Activated T-cell treated with anti-CD3 and anti-CD28 coated beads, Interleukin-2, amount 50 U/mL, for 4 hours (primary cell): Measurements from ENCODE around the gene COTL1. TPM values are rescaled to one million over a fixed set of nuclear protein-coding genes. Genes with fewer than 3 reads are reported as not detected.
"Not testable (repeated sequence)": the region's sequence is repeated elsewhere in the genome, so short reads cannot be mapped to it uniquely, and the experiment has no call there.

Experiments used
- ATAC-seq, 2 donors: fragments of 200-7000 bp; cut with Tn5 transposase; one replicate each; pipeline ENCODE4 v1.10.0; 2021
- DNase-seq: peaks from one replicate; pipeline ENCODE4 v3.0.0-alpha.2; 2020
- H3K27me3 Mint-ChIP-seq: one replicate; pipeline ENCODE4 v1.8.0; 2021; ENCODE audit warnings: low read depth, mixed read lengths
- H3K36me3 Mint-ChIP-seq: one replicate; pipeline ENCODE4 v1.8.0; 2022; ENCODE audit warnings: mixed read lengths; ENCODE audit not compliant: insufficient read depth
- H3K4me1 Mint-ChIP-seq: one replicate; pipeline ENCODE4 v1.8.0; 2021; ENCODE audit warnings: low read depth, mixed read lengths
- H3K4me3 Mint-ChIP-seq: one replicate; pipeline ENCODE4 v1.8.0; 2021; ENCODE audit warnings: mild to moderate bottlenecking, moderate library complexity, mixed read lengths
- H3K9me3 Mint-ChIP-seq: one replicate; pipeline ENCODE4 v1.8.0; 2021; ENCODE audit warnings: mixed read lengths
- total RNA-seq, 3 donors: library from RNA; stranded (reverse); gene quantifications; one replicate each; pipeline ENCODE4 v1.2.1, GENCODE V29; 2021

Gene COTL1
- total RNA-seq, 3 donors from 2014 or later: 209 to 331 (median 274) TPM

DNA sequence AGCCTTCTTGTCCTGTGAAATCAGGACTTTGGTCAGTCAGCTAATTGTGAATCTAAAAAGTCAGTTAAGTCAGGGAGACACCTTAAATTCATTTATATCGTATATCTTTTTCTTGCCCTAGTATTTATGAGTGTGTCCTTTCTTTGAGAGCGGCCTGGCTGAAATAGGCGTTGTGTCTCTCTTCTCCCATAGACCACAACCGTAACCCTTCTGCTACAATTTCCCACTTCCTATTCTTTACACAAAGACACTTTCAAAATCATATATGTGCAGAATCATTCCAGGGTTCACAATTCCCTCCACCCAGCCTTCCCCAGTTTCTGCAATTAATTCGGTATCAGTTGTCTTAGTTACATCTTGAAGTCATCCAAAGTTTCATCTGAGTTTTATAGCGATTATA lies 14.0 kb upstream of the COTL1 start:
- Mint-ChIP-seq H3K36me3 (no peaks in the 10 kb centered on the region), H3K4me3 (no peak overlapping the region), H3K9me3 (no peaks in the 10 kb centered on the region), H3K27me3 (no peaks in the 10 kb centered on the region), H3K4me1 (peaks cover 25% of the 10 kb centered on the region)
- DNase-seq (no peak), ATAC-seq (no peak)

- Mint-ChIP-seq H3K36me3 (no peaks in the 10 kb centered on the region), H3K4me3 (no peak overlapping the region), H3K4me1 (peaks cover 25% of the 10 kb centered on the region), H3K27me3 (no peaks in the 10 kb centered on the region), H3K9me3 (no peaks in the 10 kb centered on the region)
- DNase-seq (no peak), ATAC-seq (no peak)
Observed at GRCh38 chr16:84631153-84631466, 13.2 kb upstream of the COTL1 start.

DNA sequence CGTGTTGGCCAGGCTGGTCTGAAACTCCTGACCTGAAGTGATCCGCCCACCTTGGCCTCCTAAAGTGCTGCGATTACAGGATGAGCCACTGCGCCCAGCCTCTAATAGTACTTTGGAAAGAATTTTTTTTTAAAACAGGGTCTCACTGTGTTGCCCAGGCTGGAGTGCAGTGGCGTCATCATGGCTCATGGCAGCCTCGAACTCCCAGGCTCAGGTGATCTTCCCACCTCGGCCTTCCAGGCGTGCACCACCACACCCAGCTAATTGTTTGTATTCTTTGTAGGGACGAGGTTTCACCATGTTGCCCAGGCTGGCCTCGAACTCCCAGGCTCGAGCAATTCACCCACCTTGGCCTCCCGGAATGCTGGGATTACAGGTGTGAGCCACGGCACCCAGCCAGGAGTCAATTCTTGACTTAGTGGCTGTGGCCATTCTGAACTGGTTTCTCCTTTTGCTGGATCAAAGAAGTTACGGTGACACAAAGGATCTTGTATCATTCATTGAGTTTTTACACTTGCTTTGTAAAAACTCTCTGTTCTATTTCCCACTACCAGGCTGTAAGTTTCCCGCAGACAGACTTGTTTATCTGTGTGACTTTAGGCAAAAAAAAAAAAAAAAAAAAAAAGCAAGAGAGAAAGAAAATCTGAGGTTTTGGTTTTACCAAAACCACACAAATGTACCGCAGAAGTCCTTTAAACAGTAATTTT lies 12.7 kb upstream of the COTL1 start:
- DNase-seq (no peak), ATAC-seq (no peak)
- no peaks in the 10 kb centered on the region for H3K27me3 Mint-ChIP-seq
- H3K4me1 Mint-ChIP-seq: peaks cover 25% of the 10 kb centered on the region
- no peaks in the 10 kb centered on the region for H3K9me3 Mint-ChIP-seq
- no peaks in the 10 kb centered on the region for H3K36me3 Mint-ChIP-seq
- peak overlapping the region; percentile 19 for H3K4me3 Mint-ChIP-seq

- Mint-ChIP-seq H3K9me3 (no peaks in the 10 kb centered on the region), H3K36me3 (no peaks in the 10 kb centered on the region), H3K4me1 (peaks cover 25% of the 10 kb centered on the region), H3K27me3 (no peaks in the 10 kb centered on the region), H3K4me3 (no peak overlapping the region)
- ATAC-seq (no peak), DNase-seq (no peak)
Observed at GRCh38 chr16:84630009-84630408, 12.1 kb upstream of the COTL1 start.

DNA sequence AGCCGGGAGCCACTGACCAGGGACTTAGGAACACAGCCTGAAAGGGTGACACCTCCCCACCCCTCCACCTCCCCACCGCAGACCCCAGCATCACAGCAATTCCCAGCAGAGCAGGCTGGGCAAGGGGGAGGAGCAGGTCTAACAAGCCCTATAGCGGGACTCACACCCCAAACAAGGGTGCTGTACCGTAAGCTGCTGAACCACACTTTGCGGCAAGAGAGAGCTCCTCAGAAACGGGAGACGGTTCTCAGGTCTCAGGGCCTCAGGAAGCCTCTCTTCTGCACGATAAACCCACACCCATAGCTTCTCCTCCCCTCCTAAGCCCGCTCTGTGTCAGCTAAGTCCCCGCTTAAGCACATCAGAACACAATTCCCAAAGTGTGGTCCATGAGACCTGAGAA lies 11.7 kb upstream of the COTL1 start:
- no peaks in the 10 kb centered on the region for H3K27me3 Mint-ChIP-seq
- no peak overlapping the region for H3K4me3 Mint-ChIP-seq
- H3K9me3 Mint-ChIP-seq: no peaks in the 10 kb centered on the region
- H3K36me3 Mint-ChIP-seq: no peaks in the 10 kb centered on the region
- ATAC-seq (peak in 1 of 2 donors; percentile 25), DNase-seq (no peak)
- H3K4me1 Mint-ChIP-seq: peaks cover 25% of the 10 kb centered on the region

DNA sequence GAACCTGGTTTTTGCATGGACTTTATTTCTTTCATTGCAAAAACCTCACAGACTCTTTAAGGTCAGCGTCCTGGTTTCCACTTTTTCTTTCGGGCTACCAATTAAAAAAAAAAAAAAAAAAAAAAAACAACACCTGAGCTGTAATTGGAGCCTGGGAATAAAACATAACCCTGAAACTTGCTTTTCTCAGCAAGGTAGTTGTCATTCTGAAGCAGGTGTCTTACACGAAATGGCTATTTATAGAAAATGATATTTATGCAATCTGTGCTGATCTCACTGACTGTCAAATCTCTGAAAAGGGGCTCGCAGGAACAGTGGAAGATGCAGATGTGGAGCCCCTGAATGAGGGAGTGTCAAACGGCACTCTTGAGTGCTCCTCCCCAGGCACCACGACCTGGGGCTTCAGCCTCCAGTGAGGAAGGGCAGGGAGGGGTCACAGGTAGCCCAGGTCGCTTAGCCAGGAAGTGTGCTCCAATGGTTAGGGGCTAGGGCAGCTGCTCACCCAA lies 10.4 kb upstream of the COTL1 start:
- no peak for ATAC-seq
- Mint-ChIP-seq H3K9me3 (no peaks in the 10 kb centered on the region), H3K36me3 (no peaks in the 10 kb centered on the region), H3K4me3 (no peak overlapping the region), H3K4me1 (peaks cover 25% of the 10 kb centered on the region), H3K27me3 (no peaks in the 10 kb centered on the region)
- no peak for DNase-seq

DNA sequence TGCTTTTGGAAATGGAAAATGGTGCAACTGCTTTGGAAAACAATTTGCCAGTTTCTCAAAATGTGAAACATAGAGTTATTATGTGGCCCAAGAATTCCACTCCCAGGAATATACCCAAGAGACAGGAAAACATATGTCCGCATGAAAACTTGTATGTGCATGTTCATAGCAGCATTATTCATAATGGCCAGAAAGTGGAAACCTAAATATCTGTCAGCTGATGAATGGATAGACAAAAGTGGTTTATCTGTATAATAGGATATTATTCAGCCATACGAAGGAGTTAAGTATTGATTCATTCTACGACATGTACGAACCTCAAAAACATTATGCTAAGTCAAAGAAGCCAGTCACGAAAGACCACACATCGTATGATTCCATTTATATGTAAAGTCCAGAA lies 7.7 kb upstream of the COTL1 start:
- peaks cover 15% of the 10 kb centered on the region for H3K4me1 Mint-ChIP-seq
- no peaks in the 10 kb centered on the region for H3K9me3 Mint-ChIP-seq
- no peaks in the 10 kb centered on the region for H3K27me3 Mint-ChIP-seq
- no peak for DNase-seq
- H3K36me3 Mint-ChIP-seq: no peaks in the 10 kb centered on the region
- H3K4me3 Mint-ChIP-seq: no peak overlapping the region
- no peak for ATAC-seq

- H3K27me3 Mint-ChIP-seq, DNase-seq, H3K36me3 Mint-ChIP-seq, H3K9me3 Mint-ChIP-seq, H3K4me3 Mint-ChIP-seq, ATAC-seq: not testable (repeated sequence)
- peaks cover 18% of the 10 kb centered on the region for H3K4me1 Mint-ChIP-seq
Observed at GRCh38 chr16:84620913-84621312, 3.0 kb upstream of the COTL1 start.

DNA sequence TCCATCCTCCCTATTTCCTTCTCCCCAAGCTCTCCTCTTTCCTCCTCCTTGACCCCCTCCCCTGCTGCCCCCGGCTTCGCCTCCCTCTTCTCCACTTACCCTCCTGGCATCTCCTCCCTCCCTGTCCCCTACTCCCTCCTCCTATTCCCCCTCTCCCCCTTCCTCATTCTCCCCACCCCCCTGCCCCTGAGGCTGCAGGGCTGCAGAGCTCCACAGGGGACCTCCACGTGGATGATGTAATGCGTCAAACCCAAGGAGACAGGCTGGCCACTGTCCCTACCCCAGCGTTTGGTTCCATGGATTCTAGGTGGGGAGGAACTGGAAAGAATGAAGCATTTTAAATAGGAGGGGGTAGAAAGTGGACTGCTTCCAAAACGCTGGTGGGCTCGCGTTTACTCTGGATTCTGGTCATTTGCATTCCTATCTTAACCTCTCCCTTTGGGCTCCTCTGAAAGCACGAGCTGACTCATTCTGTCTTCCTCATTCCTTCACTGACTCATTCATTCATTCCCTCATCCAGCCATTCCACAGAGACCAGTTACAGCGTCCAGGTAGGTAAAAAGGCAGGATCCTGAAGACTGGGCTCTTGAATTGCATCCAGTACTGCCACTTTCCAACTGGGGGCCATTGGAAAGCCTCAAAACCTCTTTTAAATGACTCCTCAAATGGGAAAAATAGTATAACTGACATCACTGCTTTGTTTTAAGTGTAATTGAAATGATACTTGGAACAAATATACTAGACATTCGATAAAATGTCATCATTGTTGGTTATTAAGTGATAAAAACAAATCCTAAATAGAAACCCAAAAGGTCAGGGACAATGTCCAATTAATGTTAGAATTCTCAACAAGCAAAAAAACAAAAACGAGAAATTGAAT lies 943 bp upstream of the COTL1 start:
- Mint-ChIP-seq H3K36me3 (peaks cover 9% of the 10 kb centered on the region), H3K27me3 (no peaks in the 10 kb centered on the region), H3K9me3 (no peaks in the 10 kb centered on the region), H3K4me1 (peaks cover 39% of the 10 kb centered on the region), H3K4me3 (peak overlapping the region; percentile 49)
- ATAC-seq (no peak), DNase-seq (no peak)

DNA sequence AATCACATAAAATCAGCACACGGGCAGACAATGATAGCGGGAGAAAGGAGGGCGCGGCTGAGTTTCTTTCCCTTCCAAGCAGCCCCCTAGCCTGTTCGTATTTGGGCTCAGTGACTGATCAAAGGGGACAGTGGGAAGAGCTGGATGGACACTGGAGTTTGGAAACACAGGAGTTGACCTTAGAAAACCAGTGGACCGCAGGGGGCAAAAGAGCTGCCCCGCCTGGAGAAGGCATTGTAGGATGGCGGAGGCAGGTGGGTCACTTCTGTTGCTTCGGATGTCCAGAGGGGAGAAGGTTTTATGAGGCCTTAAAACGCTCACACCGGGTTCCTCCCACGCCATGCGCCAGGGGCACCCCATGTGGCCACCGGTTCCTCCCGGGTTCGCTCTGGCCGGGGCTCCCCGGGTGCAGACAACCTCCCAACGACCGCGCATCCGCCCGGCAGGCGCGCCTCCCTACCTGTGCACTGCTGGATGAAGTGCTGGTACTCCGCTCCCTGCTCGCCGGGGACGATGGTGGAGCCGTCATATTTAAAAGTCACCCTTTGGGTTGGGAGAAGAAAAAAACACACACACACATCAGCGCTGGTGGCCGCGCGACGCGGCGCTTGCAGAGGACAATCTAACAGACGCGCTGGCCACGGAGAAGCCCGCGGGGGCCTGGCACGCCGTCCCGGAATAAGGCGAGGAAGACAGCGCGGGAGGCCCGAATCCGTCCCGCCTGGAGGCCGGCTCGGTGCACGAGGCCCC lies 662 bp downstream of the COTL1 start:
- ATAC-seq (peak; percentile 63 to 66), DNase-seq (peak; percentile 39)
- Mint-ChIP-seq H3K27me3 (no peaks in the 10 kb centered on the region), H3K9me3 (no peaks in the 10 kb centered on the region), H3K36me3 (peaks cover 17% of the 10 kb centered on the region), H3K4me3 (peak overlapping the region; percentile 95), H3K4me1 (peaks cover 54% of the 10 kb centered on the region)

- peak overlapping the region; percentile 95 for H3K4me3 Mint-ChIP-seq
- ATAC-seq (no peak), DNase-seq (no peak)
- no peaks in the 10 kb centered on the region for H3K9me3 Mint-ChIP-seq
- peaks cover 20% of the 10 kb centered on the region for H3K36me3 Mint-ChIP-seq
- H3K4me1 Mint-ChIP-seq: peaks cover 56% of the 10 kb centered on the region
- H3K27me3 Mint-ChIP-seq: no peaks in the 10 kb centered on the region
Observed at GRCh38 chr16:84616515-84616914, 1.4 kb downstream of the COTL1 start.

DNA sequence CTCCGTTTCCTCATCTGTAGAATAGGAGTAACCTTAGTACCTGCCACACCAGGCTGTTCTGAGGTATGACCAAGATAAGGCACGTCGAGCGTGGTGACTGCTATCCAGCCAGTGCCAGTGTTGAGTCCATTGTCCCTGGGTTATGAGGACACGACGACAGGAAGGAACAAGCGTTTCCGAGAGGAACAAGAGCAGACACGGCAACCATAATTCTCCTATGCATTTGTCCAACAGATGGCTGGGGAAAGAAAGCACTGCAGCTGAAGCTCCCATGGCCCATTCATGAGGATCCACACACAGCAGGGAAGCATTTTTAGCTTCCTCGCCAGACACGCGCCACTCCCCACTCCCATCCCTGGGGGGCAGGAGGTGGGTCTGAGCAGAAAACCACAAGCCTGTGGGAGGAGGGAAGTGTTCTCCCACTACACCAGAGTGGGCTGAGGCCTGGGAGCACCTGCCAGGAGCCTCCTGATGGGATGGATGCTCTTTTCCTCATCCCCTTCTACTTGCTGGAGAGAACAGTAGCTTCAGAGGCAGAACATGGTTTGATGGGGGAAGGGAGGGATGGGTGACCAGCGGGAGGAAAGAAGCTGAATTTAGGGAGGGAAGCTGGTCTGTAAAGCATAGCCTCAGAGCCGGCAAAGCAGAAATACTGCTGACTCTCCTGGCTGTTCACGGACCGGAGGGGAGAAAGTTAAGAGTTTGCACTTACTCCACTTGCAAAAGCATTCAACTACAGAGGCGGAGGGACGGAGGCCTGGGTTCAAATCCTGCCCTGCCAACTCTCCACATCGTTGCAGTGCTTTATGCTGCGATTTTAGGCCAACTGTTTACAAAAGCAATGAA lies 2.7 kb downstream of the COTL1 start:
- Mint-ChIP-seq H3K27me3 (no peaks in the 10 kb centered on the region), H3K4me1 (peaks cover 69% of the 10 kb centered on the region), H3K9me3 (no peaks in the 10 kb centered on the region), H3K4me3 (peak overlapping the region; percentile 95), H3K36me3 (peaks cover 27% of the 10 kb centered on the region)
- ATAC-seq (no peak), DNase-seq (no peak)

DNA sequence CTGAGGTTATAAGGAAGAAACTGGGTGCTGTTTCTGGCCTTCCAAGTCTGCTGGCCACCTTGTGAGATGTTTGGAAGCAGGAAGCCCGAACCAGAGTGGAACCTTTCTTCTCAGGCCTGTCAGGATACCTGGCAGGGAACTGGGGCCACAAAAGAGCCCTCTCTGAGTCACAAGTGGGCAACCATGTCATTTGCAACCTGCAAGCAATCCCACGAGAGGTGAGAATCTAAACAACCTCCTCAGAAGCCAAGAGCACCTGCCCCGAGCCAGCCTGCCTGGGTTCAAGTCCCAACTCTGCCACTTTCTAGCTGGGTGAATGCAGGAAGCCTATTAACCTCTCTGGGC lies 3.3 kb downstream of the COTL1 start:
- peak overlapping the region; percentile 95 for H3K4me3 Mint-ChIP-seq
- H3K9me3 Mint-ChIP-seq: no peaks in the 10 kb centered on the region
- DNase-seq (no peak), ATAC-seq (no peak)
- peaks cover 32% of the 10 kb centered on the region for H3K36me3 Mint-ChIP-seq
- no peaks in the 10 kb centered on the region for H3K27me3 Mint-ChIP-seq
- peaks cover 75% of the 10 kb centered on the region for H3K4me1 Mint-ChIP-seq

DNA sequence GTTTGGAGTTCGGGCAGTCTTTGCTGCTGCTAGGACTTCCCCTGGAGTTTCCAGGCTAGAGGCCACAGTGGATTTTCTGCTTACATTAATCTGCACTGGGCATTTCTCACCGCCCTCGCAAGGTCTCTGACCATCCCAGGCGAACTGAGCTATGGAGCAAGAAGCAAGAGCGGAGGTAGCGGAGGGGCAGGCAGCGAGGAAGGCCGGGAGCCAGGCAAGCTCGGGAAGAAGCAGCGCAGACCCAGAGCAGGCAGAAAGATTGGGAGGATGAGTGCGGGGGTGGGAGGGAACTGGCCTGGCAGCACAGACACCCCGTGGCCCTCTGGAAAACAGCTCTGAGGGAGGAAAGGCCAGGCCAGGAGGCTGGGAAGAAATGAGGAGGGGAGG lies 3.8 kb downstream of the COTL1 start:
- peak overlapping the region; percentile 67 for H3K4me3 Mint-ChIP-seq
- peaks cover 78% of the 10 kb centered on the region for H3K4me1 Mint-ChIP-seq
- ATAC-seq (no peak), DNase-seq (no peak)
- no peaks in the 10 kb centered on the region for H3K9me3 Mint-ChIP-seq
- H3K27me3 Mint-ChIP-seq: no peaks in the 10 kb centered on the region
- peaks cover 32% of the 10 kb centered on the region for H3K36me3 Mint-ChIP-seq
